SK-N-SH (cell line): ENCODE results near the gene PLAGL1. TPM values are rescaled to one million over a fixed set of nuclear protein-coding genes. Genes with fewer than 3 reads are reported as not detected.

Experiments
- CTCF ChIA-PET: fragments of 300-600, 350-600 bp; formaldehyde crosslinking; extraction: SDS; loops from one replicate; lab custom pipeline; 2021; lab: Yijun Ruan, JAX
- POLR2A ChIA-PET: fragments of 350-600 bp; sonication (Branson Sonifier 250); formaldehyde crosslinking; extraction: SDS; loops from one replicate; lab custom pipeline; 2020; ENCODE audit warnings: antibody characterized with exemption, inconsistent platforms; lab: Yijun Ruan, JAX
- DNase-seq: peaks from one replicate; pipeline ENCODE4 v3.0.0; 2012
- H2AFZ ChIP-seq: fragments of 200-600 bp; sonication (generic); 2 replicates; pipeline ENCODE4 v1.8.1; 2016; ENCODE audit warnings: antibody characterized with exemption, mild to moderate bottlenecking, low read depth
- H3F3A ChIP-seq: fragments of 200-600 bp; sonication (generic); replicated peaks from 2 replicates; pipeline ENCODE3; 2016; ENCODE audit warnings: antibody characterized with exemption, mild to moderate bottlenecking; ENCODE audit not compliant: insufficient read depth
- H3K27ac ChIP-seq, 2 experiments: fragments of 200-500 bp in 1 of 2; fragments of 200-600 bp in 1 of 2; sonication (Bioruptor generic) in 1 of 2; sonication (generic), shearing (Covaris generic) in 1 of 2; 2 replicates each; pipeline versions ENCODE4 v1.5.1 to v1.6.1; 2014 to 2016; ENCODE audit warnings: low read depth in 2 of 2, inconsistent platforms in 1 of 2, low read length in 1 of 2, mild to moderate bottlenecking in 1 of 2, mixed read lengths in 1 of 2
- H3K27me3 ChIP-seq: fragments of 200-600 bp; sonication (generic), shearing (Covaris generic); 2 replicates; pipeline ENCODE4 v1.6.1; 2016; ENCODE audit warnings: mixed run types; ENCODE audit not compliant: insufficient read depth
- H3K36me3 ChIP-seq, 2 experiments: fragments of 200-500 bp in 1 of 2; fragments of 200-600 bp in 1 of 2; sonication (Bioruptor generic) in 1 of 2; sonication (generic) in 1 of 2; replicated peaks in 1 of 2; 2 replicates each; pipeline versions ENCODE3 to v1.5.1; 2014 to 2016; ENCODE audit warnings: low read length in 1 of 2, mild to moderate bottlenecking in 1 of 2; ENCODE audit not compliant: insufficient read depth in 2 of 2, control insufficient read depth in 1 of 2
- H3K4me1 ChIP-seq, 2 experiments: fragments of 200-500 bp in 1 of 2; fragments of 200-600 bp in 1 of 2; sonication (Bioruptor generic) in 1 of 2; sonication (generic), shearing (Covaris generic) in 1 of 2; 2 replicates each; pipeline versions ENCODE4 v1.5.1 to v1.6.1; 2014 to 2016; ENCODE audit warnings: low read depth in 1 of 2, low read length in 1 of 2, mixed run types in 1 of 2; ENCODE audit not compliant: insufficient read depth in 2 of 2, control insufficient read depth in 1 of 2
- H3K4me2 ChIP-seq: fragments of 200-600 bp; sonication (generic), shearing (Covaris generic); 2 replicates; pipeline ENCODE4 v1.6.1; 2017; ENCODE audit warnings: mixed run types
- H3K4me3 ChIP-seq, 2 experiments: fragments of 200-500 bp in 1 of 2; fragments of 200-600 bp in 1 of 2; sonication (Bioruptor generic) in 1 of 2; sonication (generic), shearing (Covaris generic) in 1 of 2; 2 replicates each; pipeline versions ENCODE4 v1.5.1 to v1.8.1; 2014 to 2016; ENCODE audit warnings: low read depth in 2 of 2, inconsistent platforms in 1 of 2, low read length in 1 of 2, mild to moderate bottlenecking in 1 of 2, mixed read lengths in 1 of 2, moderate library complexity in 1 of 2
- H3K79me2 ChIP-seq: fragments of 200-600 bp; sonication (generic); 2 replicates; pipeline ENCODE4 v1.8.1; 2017; ENCODE audit warnings: mild to moderate bottlenecking; ENCODE audit not compliant: insufficient read depth
- H3K9ac ChIP-seq: fragments of 200-600 bp; sonication (generic); 2 replicates; pipeline ENCODE4 v1.6.1; 2017; ENCODE audit warnings: mixed run types
- H3K9me2 ChIP-seq: fragments of 200-600 bp; sonication (generic); 2 replicates; pipeline ENCODE4 v1.6.1; 2017; ENCODE audit warnings: mixed run types
- H3K9me3 ChIP-seq: fragments of 200-600 bp; sonication (generic); 2 replicates; pipeline ENCODE4 v1.6.1; 2017; ENCODE audit warnings: mixed run types, mild to moderate bottlenecking, moderate library complexity
- H4K20me1 ChIP-seq: fragments of 200-600 bp; sonication (generic); 2 replicates; pipeline ENCODE4 v1.6.1; 2017; ENCODE audit warnings: mild to moderate bottlenecking, mixed run types; ENCODE audit not compliant: insufficient read depth
- CHD2 ChIP-seq: fragments of 150-350 bp; IDR thresholded peaks from 2 replicates; pipeline ENCODE4 v1.6.1; 2018; ENCODE audit warnings: low read length; ENCODE audit not compliant: partially characterized antibody
- EZH2phosphoT487 ChIP-seq: fragments of 200-600 bp; sonication (generic); IDR thresholded peaks from 2 replicates; pipeline ENCODE4 v1.6.1; 2017; ENCODE audit warnings: low read depth, mixed run types, mild to moderate bottlenecking, antibody characterized with exemption, moderate library complexity, borderline replicate concordance
- FOXJ3 ChIP-seq: sonication (generic); formaldehyde crosslinking; IDR thresholded peaks from 2 replicates; pipeline ENCODE4 v1.5.1; 2020; ENCODE audit warnings: mild to moderate bottlenecking, missing genetic modification reagents
- FOXM1 ChIP-seq: IDR thresholded peaks from 2 replicates; pipeline ENCODE4 v1.4.0; 2012; ENCODE audit warnings: low read depth, mild to moderate bottlenecking
- GABPA ChIP-seq: IDR thresholded peaks from 2 replicates; pipeline ENCODE4 v1.4.0; 2012; ENCODE audit warnings: low read depth, mild to moderate bottlenecking
- GATA2 ChIP-seq: sonication (generic); formaldehyde crosslinking; IDR thresholded peaks from 2 replicates; pipeline ENCODE4 v1.5.0; 2020; ENCODE audit warnings: mild to moderate bottlenecking, missing genetic modification reagents
- IRF3 ChIP-seq: fragments of 150-350 bp; IDR thresholded peaks from 2 replicates; pipeline ENCODE4 v1.6.1; 2016; ENCODE audit warnings: mild to moderate bottlenecking, low read depth, low read length
- MEF2A ChIP-seq: IDR thresholded peaks from 2 replicates; pipeline ENCODE4 v1.4.0; 2012; ENCODE audit warnings: low read depth, borderline replicate concordance
- RAD21 ChIP-seq: IDR thresholded peaks from 2 replicates; pipeline ENCODE4 v1.6.1; 2012; ENCODE audit warnings: mild to moderate bottlenecking, low read length
- SIN3A ChIP-seq: IDR thresholded peaks from 2 replicates; pipeline ENCODE4 v1.6.1; 2012; ENCODE audit warnings: low read depth, mild to moderate bottlenecking, low read length, moderate library complexity, borderline replicate concordance
- SMC3 ChIP-seq: IDR thresholded peaks from 2 replicates; pipeline ENCODE4 v1.6.1; 2012; ENCODE audit warnings: low read depth, low read length, improper control_type of control experiment
- TAF1 ChIP-seq: IDR thresholded peaks from 2 replicates; pipeline ENCODE4 v1.6.1; 2012; ENCODE audit warnings: low read depth, mild to moderate bottlenecking, low read length, moderate library complexity, borderline replicate concordance
- TCF12 ChIP-seq: IDR thresholded peaks from 2 replicates; pipeline ENCODE4 v1.4.0; 2012
- TEAD4 ChIP-seq: IDR thresholded peaks from 2 replicates; pipeline ENCODE4 v1.4.0; 2012; ENCODE audit warnings: mild to moderate bottlenecking, borderline replicate concordance; ENCODE audit not compliant: insufficient read depth
- USF1 ChIP-seq: IDR thresholded peaks from 2 replicates; pipeline ENCODE4 v1.4.0; 2012; ENCODE audit warnings: low read depth, borderline replicate concordance
- ZBTB33 ChIP-seq: IDR thresholded peaks from 2 replicates; pipeline ENCODE4 v1.4.0; 2012; ENCODE audit warnings: low read depth, borderline replicate concordance
- WGBS: methylation state at CpG from one replicate; pipeline ENCODE4 v1.1.6; 2017; ENCODE audit warnings: low lambda C conversion rate; 5-methylcytosine and 5-hydroxymethylcytosine counted together
- polyA plus RNA-seq, 3 experiments: library from polyadenylated mRNA; depleted of rRNA; stranded (reverse); fragments of >200 nt; gene quantifications; 2 replicates each; pipeline ENCODE4 v1.2.3, GENCODE V29; 2012
- TF ChIP-seq, protein P1 (sequence below): fragments of 200-600 bp; sonication (generic); IDR thresholded peaks from 2 replicates; pipeline ENCODE4 v1.6.1; 2017; ENCODE audit warnings: antibody characterized with exemption, mild to moderate bottlenecking, moderate library complexity

PLAGL1 gene
- polyA plus RNA-seq, 1 of the 3 experiments (the other 2 are of a cell fraction), result 25.8 TPM

GRCh38 chr6:143974089-143974488 is 34.0 kb downstream of the PLAGL1 start:
- H2AFZ ChIP-seq, result no peak overlapping the region
- no peaks in the 10 kb centered on the region for H3K79me2 ChIP-seq
- no peak overlapping the region for H3K27ac ChIP-seq
- no peaks in the 10 kb centered on the region for H3K36me3 ChIP-seq
- ChIA-PET POLR2A (no interaction called here), CTCF (interaction anchor here (1.6 kb wide), 1 partner anchor 163 kb away, joined by 3 read pairs; no protein-coding TSS in a partner anchor)
- H3K9me3 ChIP-seq, result no peaks in the 10 kb centered on the region
- no peak overlapping the region for H3K4me2 ChIP-seq
- H3K4me1 ChIP-seq, result no peaks in the 10 kb centered on the region; a peak in 1 of 4 replicates
- no peaks in the 10 kb centered on the region for H3K27me3 ChIP-seq
- no peaks in the 10 kb centered on the region for H4K20me1 ChIP-seq
- no peaks in the 10 kb centered on the region for H3K9me2 ChIP-seq
- no peak overlapping the region for H3K4me3 ChIP-seq
- H3F3A ChIP-seq, result no peaks in the 10 kb centered on the region
- TF ChIP-seq TCF12 (no peak), EZH2phosphoT487 (no peak)
- DNase-seq, result no peak
- WGBS, result 54% methylated on average over 8 of the region's 8 CpGs
- no peak overlapping the region for H3K9ac ChIP-seq

DNA sequence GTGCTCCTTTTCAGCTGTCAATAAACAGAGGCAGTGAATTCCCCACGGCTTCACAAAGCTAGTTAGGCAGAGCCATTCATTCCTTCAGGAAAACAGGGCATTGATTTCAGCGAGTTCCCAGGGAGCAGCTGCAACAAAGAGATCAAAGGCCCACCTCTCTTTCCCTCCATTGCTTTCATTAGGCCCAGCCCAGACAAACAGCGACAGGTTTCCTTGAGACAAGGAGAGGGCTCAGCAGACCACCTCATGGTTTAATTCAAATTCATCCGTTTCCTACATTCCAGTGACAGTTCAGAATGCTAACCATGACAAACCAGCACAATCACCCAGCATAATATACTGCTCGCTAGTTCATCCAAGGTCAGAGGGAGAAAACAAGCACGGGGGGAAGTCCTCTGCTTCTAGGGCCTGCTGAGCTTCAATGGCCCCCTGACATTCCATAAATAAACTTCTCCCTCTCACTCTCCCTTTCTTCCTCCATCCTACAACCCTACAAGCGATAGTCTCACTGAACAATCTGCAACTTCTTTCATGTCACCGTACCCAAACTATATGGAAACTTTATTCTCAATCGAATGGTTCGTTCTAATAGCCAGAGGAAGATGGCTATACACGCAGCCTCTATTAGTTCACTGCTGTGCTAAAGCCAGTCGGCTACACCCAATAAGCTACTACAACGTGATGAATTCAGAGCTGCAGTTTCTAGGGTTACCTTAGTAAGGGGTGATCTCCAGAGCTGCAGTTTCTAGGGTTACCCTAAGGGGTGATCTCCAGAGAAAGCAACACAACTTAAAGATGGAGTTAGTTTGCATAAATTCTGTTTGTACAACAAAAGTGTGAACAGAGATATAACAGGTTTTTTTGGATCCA is 34.7 kb downstream of the PLAGL1 start:
- no peak overlapping the region for H3K4me3 ChIP-seq
- H2AFZ ChIP-seq, result no peak overlapping the region
- no peaks in the 10 kb centered on the region for H3K9me3 ChIP-seq
- H3K27me3 ChIP-seq, result no peaks in the 10 kb centered on the region
- no peak overlapping the region for H3K27ac ChIP-seq
- H3K9me2 ChIP-seq, result no peaks in the 10 kb centered on the region
- no peaks in the 10 kb centered on the region for H3K79me2 ChIP-seq
- no peaks in the 10 kb centered on the region for H4K20me1 ChIP-seq
- POLR2A ChIA-PET, result no interaction called here
- TF ChIP-seq USF1 (no peak), CHD2 (no peak), SMC3 (no peak), ZBTB33 (no peak), GABPA (no peak), MEF2A (no peak), FOXM1 (no peak), GATA2 (no peak), TEAD4 (no peak), TCF12 (no peak), TAF1 (no peak), FOXJ3 (CRISPR knock-in tag) (no peak), RAD21 (no peak), IRF3 (no peak), SIN3A (no peak)
- TF ChIP-seq, protein P1, sequence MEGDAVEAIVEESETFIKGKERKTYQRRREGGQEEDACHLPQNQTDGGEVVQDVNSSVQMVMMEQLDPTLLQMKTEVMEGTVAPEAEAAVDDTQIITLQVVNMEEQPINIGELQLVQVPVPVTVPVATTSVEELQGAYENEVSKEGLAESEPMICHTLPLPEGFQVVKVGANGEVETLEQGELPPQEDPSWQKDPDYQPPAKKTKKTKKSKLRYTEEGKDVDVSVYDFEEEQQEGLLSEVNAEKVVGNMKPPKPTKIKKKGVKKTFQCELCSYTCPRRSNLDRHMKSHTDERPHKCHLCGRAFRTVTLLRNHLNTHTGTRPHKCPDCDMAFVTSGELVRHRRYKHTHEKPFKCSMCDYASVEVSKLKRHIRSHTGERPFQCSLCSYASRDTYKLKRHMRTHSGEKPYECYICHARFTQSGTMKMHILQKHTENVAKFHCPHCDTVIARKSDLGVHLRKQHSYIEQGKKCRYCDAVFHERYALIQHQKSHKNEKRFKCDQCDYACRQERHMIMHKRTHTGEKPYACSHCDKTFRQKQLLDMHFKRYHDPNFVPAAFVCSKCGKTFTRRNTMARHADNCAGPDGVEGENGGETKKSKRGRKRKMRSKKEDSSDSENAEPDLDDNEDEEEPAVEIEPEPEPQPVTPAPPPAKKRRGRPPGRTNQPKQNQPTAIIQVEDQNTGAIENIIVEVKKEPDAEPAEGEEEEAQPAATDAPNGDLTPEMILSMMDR, result no peak
- H3K4me2 ChIP-seq, result no peak overlapping the region
- H3K36me3 ChIP-seq, result no peaks in the 10 kb centered on the region
- 65% methylated on average over 12 of the region's 13 CpGs for WGBS
- no peak overlapping the region for H3K9ac ChIP-seq
- H3F3A ChIP-seq, result no peaks in the 10 kb centered on the region
- no peaks in the 10 kb centered on the region; a peak in 1 of 4 replicates for H3K4me1 ChIP-seq
- CTCF ChIA-PET, result interaction anchor here (1.6 kb wide), 1 partner anchor 162 kb away, joined by 3 read pairs; no protein-coding TSS in a partner anchor
- DNase-seq, result no peak
